GM18868 (cell line): ENCODE measurements around the gene AMER3.
A peak's percentile ranks its signal among the peaks of the same experiment; 100 is the strongest.
"Not testable (repeated sequence)": the region's sequence is repeated elsewhere in the genome, so short reads cannot be mapped to it uniquely, and the experiment has no call there.

ENCODE experiments used
- ATAC-seq: cut with Tn5 transposase; IDR thresholded peaks from one replicate; pipeline ENCODE4 v1.9.1; 2021; ENCODE audit warnings: mild to moderate bottlenecking, moderate library complexity; ENCODE audit not compliant: unreplicated experiment

Gene AMER3, protein sequence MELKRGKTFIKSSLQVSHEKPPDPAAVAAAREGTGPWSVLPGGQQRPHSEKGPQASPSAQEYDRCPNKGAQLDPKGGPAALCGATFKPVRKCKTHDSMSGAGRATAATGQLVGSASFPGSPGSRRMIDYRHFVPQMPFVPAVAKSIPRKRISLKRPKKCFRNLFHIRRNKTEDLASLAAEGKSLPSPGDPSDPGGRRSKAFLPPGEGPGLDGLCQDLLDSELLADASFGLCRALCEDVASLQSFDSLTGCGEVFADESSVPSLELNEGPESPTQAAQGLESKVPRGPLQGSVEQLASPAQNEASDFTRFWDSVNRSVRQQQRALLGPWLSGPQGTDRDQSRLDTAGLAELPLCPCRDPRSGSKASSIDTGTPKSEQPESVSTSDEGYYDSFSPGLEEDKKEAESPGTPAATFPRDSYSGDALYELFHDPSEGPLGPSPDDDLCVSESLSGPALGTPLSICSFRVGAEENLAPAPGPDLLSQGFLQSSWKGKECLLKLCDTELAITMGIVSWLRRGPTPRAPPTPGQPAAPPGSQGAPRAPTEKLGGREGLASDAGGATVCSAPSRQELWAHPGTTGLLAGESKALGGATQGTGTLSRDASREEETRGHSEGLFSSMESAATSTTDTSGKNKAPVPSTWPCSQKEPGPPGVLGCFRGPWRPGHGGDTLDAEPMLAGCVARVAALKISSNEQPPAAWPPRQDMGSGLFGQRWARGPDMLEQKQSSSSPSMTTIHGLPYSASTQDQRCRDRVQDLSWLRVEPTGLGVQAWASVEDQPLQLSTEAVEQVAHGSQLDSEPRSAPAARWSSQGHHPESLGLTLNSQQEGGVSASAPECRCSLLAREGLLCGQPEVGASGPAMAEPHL

DNA sequence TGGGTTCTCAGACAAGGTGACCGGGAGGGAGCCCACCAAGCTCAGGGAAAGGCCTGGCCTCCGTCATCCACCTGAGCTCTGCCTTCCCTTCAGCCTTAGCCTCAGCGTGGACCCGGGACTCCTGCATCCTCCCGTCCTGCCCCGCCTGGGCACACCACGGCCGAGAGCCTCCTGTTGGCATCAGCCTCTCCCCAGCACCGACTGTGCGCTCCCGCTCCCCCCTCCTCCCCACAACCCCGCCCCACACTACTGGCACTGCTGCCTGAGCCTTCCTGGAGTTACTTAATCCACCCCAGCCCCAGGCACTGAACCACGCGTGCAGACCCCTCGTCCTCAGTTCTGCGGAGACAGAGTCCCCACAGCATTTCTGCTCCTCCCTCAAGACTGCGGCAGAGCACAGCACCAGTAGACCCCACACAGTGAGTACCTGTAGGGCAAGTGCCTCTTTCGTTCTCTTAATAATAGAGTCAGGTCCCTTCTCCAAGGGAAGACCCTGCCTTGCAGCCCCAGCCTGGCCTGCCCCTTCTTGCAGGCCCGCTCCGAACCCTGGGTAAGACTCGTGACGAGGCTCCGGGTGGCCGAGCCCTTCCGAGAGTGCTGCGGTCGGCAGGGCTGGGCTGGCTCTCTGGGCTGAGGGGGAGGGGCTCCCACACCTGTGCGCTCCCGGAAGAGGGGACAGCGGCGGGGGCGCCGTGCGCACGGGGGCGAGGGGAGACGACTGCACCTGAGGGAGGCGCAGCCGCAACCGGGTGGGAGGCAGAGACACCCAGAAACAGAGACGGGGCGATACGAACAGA, at the start of gene AMER3:
TSS of gene AMER3 (plus strand) at position 285 of the 797 bp plus-strand sequence. CDS start 6,533 bp downstream, outside the sequence.
- ATAC-seq, result peak; percentile 26

DNA sequence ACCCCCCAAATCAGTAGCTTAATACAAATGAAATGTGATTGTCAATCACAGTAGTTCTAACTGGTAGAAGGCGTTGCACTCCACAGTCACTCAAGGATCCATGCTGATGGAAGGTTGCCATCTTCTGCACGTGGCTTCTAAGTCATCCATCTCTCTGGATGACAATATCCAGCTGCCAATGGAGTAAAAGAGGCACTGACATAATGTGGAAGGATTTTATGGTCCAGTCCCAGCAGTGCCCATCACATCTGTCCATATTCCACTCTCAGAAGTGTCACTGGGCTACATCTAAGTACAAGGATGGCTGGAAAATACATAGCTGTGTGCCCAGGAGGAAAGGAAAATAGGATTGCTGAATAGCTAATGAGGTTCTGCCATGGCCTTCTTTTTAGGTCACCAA, 40.5 kb upstream of the AMER3 start:
- ATAC-seq, result not testable (repeated sequence)

DNA sequence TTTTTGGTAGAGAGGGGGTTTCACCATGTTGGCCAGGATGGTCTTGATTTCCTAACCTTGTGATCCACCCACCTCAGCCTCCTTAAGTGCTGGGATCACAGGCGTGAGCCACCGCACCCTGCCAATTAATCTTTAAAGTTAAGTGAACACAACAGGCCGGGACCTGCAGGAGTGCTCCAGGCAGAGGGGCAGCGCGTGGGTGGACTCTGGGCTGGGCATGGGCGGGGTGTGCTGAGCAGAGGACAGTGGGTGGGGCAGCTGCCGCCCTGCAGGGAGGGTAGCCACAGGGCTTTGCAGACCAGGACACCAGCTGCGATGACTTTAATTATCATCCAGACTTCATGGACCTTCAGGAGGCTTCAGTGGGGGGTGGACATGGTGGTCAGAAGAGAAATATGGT, 35.3 kb upstream of the AMER3 start:
- no peak for ATAC-seq

DNA sequence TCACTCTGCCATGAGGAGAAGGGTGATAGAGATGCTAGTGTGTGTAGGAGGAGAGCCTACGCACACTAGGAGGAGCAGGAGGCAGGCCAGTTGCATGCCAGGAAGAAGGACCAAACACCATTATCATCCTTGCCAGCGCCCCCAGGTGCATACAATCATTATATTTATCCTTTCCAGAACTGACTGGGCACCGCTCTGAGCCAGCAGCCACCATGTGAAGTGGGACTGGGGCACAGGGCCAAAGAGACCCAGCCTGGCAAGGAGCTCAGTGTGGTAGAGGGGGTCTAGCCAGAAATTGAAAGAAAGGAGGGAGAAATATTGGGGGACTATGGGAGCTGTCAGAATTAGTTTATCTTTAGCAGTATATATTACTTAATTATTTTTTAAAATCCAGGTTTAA, 34.8 kb upstream of the AMER3 start:
- no peak for ATAC-seq

DNA sequence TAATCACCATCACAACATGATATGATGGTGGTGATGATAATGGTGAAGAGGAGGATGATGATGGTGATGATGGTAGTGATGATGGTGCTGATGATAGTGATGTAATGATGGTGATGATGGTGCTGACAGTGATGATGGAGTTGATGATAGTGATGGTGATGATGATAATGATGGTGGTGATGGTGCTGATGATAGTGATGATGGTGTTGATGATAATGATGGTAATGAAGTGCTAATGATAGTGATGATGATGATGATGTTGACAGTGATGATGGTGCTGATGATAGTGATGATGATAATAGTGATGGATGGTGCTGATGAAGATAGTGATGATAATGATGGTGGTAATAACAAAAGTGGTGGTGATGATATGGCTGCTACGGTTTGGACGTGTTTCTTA, 30.9 kb upstream of the AMER3 start:
- ATAC-seq, result no peak

DNA sequence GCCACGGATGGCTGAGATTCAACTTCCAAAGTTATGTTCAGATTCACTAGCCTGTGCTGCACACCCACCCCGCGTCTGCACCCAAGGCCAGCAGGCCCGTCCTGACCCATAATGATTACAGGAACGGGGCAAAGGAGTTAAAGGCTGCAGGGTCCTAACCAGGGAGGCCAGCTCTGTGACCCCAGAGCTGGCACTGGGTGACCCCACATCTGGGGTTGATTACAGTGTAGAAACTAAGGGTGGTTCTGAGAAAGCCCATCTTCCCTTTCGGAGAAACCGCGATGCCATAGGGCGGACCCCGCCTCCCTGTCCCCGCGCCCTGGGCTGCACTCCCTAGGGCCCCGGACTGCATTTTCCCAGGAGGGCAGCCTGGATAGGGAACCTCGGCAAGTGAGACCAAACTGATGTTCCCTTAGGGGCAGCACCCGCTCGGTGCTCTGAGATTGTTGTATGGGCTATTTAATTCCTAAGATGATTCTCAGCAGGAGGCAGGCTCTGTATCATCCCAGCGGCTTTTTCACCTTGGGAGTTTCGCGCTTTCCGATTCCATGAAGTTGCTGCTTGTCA, 28.6 kb upstream of the AMER3 start:
- ATAC-seq, result no peak

DNA sequence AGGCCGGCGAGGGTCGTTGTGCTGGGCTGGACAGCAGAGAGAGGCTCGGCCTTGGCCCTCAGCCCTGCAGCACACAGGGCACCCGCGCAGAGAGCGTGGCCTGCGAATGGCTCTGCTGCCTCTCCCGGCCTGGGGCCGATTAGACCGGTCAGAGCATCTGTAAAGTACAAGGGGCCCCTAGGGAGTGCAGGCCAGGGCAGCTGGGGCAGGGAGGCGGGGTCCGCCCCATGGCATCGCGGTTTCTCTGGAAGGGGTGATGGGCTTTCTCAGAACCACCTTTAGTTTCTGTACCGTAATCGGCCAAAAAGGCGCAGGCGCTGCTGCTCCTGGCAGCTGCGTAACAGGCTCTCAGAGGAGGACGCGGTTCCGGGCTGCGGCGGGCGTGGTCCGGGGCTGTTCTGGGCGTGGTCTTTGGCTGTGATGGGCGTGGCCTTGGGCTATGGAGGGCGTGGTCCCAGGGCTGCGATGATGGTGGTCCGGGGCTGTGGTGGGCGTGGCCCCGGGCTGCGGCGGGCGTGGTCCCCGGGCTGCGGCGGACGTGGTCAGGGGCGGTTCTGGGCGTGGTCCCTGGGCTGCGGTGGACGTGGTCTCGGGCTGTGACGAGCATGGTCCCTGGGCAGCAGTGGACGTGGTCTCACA, 27.9 kb upstream of the AMER3 start:
- ATAC-seq, result peak; percentile 98

DNA sequence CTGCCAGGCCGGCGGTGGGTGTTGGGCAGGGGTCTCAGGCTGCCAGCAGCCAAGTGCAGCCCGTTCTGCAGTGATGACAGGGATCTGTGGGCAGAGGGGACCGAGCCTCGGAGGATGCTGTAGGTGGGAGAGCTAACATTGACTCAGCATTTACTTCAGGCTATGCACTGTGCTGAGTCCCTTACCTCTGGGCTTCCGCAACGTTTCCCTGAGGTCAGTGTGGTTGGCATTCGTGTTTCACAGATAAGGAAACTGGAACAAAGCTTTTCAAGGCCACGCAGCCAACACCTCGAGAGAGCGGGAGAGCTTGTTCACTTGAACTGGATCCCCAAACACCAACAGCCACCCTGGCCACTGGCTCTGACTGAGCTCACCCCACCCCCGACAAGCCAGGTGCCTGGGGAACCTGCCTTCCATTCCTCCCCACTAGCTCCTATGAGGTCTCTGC, 27.3 kb upstream of the AMER3 start:
- peak; percentile 12 for ATAC-seq

DNA sequence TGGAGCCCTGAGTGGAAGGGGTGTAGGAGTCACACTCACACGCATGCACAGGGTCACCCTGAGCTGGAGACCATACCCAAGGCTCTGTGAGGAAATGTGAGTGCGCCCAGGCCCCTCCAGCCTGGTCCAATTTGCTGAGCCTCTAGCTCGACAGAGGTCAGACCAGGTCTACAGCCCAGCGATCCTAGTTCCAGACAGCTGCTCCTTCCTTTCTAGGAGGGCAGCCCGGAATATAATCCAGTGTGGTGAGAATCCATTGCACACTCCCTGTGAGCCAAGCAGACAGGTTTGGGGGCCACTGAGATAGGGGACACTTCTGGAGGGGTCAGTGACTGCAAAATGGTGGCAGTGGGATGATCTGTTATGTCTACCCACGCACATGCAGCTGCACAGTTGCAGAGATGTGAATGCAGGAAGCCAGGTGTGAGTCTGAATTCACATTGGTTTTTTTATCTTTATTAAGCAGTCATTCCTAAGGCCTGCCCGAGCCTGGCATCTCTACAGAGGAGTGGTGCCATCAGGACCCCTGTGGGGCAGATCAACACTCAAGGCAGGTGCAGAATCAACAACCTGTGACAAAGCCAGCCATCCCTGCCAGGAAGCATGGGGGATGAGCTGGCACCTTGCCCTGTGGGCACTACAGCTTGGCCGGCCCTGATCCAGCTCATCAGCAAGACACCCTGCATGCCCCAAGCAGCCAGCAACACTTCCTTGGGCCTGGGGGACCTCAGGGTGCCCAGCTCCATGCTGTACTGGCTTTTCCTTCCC, 26.6 kb upstream of the AMER3 start, which contains the start of gene GPR148:
TSS of gene GPR148 (plus strand) at position 522 of the 768 bp plus-strand sequence. CDS start at position 604, 82 bp downstream.
- no peak for ATAC-seq

DNA sequence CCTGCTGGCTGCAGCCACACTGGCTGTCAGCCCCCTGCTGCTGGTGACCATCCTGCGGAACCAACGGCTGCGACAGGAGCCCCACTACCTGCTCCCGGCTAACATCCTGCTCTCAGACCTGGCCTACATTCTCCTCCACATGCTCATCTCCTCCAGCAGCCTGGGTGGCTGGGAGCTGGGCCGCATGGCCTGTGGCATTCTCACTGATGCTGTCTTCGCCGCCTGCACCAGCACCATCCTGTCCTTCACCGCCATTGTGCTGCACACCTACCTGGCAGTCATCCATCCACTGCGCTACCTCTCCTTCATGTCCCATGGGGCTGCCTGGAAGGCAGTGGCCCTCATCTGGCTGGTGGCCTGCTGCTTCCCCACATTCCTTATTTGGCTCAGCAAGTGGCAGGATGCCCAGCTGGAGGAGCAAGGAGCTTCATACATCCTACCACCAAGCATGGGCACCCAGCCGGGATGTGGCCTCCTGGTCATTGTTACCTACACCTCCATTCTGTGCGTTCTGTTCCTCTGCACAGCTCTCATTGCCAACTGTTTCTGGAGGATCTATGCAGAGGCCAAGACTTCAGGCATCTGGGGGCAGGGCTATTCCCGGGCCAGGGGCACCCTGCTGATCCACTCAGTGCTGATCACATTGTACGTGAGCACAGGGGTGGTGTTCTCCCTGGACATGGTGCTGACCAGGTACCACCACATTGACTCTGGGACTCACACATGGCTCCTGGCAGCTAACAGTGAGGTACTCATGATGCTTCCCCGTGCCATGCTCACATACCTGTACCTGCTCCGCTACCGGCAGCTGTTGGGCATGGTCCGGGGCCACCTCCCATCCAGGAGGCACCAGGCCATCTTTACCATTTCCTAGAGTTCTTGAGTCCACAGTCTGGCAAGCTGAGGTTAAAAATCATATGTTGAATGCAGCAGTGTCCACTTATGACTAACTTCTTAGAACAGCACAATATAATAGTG, 25.7 kb upstream of the AMER3 start:
- no peak for ATAC-seq

DNA sequence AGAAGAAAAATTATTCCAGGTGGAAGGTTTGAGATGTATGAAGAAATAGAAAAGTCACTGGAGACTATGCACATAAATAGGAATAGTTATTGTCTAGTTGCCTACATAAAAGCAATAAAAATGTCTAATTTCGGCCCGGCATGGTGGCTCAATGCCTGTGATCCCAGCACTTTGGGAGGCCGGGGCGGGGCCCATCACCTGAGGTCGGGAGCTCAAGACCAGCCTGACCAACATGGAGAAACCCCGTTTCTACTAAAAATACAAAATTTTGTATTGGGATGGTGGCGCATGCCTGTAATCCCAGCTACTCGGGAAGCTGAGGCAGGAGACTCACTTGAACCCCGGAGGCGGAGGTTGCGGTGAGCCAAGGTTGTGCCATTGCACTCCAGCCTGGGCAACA, 23.1 kb upstream of the AMER3 start:
- ATAC-seq, result not testable (repeated sequence)

DNA sequence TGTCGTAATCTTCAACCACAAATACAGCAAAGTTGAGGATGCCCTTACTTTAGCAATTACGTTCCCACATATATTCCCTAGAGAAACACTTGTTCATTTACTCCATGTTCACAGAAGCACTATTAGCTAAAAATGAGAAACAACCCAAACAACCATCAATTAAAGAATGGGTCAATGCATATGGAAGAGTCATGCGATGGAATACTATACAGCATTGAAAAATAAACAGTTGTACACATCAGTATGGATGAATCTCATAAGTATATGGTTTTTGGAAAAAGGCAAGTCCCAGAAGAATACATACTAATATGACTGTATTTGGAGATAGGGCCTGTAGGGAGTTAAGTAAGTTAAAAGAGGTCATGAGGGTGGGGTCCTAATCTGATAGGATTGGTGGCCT, 20.1 kb upstream of the AMER3 start:
- ATAC-seq, result no peak

DNA sequence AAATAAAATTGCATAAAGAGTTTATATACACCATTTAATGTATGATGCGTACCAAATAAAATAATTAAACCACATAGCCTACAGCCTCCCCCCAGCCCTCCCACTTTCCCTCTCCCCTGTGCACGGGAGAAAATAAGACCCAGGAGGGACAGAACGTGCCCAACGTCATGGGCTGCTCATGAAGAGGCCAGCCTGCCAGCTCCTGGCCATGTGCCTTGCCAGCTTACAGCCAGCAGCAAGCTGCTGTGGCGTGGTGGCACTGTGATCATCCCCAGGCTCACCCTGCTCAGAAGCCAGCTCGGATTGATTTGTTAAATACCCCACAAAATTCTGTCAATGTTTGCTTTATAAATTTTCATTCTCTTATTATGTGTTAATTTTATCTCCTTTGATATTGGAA, 18.9 kb upstream of the AMER3 start:
- no peak for ATAC-seq

DNA sequence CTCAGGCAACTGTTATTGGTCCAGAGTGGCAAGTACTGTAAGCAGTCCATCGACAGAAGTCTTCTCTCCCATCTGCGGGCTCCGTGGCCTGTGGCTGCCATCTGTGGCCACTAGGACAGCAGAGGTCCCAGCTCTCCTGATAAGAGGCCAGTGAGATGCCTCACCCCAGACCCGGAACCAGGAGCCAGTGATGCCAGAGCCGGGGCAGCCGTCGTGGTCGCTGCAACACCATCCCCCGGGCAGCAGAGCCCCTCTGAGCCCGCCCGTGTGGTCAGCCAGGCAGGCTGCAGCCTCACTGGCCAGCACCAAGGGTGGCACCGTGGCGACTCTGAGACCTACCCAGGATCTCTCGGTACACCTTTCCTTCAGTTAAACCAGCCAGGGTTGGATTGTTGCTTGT, 17.7 kb upstream of the AMER3 start:
- no peak for ATAC-seq

DNA sequence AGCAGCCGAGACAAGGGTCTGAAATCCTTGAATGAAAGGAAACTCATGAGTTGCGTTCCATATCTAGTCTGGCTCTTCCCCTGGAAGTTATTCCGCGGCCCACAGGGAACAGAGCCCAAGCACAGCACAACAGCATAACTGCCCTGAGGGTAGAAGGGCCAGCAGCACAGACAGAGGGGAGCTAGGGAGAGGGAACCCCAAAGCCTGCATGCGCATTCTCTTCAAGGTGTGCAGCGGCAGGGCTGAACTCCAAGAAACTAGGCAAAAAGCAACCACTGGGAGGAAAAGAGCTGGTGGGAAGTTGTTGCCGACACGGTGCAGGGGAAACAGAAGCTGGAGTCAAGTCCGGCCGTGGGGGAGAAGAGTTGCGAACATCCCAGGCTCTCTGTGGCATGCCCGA, 14.7 kb upstream of the AMER3 start:
- no peak for ATAC-seq

DNA sequence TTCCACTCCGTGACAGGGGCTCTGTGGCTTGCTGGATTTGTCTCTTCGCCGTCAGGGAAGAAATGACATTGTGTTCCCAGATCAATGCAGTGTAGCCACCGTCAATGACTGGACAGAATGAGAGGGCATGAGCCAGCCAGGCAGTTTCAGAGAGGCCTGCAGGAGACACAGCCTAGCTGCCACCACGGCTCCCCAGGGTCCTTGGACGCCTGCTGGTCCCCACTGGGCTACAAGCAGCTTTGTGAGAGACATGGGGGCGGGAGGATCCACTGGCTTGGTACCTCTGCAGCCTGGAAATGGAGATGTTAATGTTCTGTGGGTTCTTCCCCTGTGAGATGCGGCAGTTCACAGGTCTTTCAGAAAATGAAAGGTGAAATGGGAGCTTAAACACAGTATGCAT, 12.1 kb upstream of the AMER3 start:
- no peak for ATAC-seq

DNA sequence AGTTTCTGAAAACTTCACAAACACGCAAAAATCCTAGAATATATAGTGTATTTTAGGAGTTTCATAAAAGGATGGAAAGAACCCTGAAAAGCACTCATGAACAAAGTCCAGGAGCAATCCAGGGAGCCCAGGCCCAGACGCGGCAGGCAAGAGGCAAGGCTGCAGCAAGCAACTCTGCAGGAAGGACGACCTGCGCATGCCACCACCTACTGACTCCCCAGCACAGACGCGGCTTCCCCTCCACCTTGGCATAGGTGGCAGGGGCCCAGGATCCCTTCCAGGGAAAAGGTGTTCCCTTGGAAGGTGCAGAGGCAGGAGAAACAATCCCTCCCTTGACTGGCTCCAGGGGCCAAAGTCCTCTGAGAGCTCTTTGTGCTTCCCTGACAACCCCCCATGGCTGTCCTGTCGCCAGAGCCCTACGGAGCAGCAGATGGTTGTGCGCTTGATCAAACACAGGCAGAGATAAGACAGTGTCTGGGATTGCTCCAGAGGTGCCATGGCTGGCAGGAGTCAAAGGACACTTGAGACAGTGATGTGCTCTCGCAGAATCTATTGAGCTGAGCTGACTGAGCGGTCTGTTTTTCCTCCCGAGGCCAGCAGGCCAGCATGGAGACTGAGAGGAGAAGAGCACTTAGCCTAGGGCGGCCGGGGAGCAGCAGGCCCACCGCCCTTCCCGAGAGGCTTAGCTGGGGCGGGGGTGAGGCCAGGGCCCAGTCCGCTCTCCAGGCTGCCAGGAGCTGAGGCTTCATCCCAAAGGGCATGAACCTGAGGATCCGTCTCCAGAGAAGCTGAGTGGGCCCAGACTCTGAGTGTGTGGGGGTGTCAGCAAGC, 10.8 kb upstream of the AMER3 start:
- ATAC-seq, result no peak
